Measurements from ENCODE around the gene PTPN4. TPM values are rescaled to one million over a fixed set of nuclear protein-coding genes. Genes with fewer than 3 reads are reported as not detected.

PTPN4 gene
- polyA plus RNA-seq, 1 experiment: 11.8 TPM

DNA sequence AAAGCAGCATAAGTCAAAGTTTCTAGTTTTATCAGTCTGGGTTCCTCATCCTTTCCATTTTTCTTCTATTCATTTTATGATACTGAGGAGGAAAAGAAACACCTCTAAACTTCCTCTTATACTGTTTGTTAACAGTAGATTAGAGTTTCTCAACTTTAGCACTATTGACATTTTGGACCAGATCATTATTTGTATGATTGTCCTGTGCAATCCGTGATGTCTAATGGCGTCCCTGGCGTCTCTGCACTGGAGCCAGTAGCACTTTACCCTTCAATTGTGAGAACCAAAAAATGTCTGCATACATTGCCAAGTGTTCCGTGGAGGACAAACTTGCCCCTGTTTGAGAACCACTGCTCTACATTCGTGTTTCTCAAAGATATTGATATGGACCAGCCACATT is 25.2 kb downstream of the PTPN4 start:
- CTCF ChIA-PET: no interaction called here
- no peak for TF ChIP-seq CTCF (IDR thresholded peaks at IDR 0.05; ENCODE audit: insufficient read depth, low read depth, low read length)
- POLR2A ChIA-PET: no interaction called here

DNA sequence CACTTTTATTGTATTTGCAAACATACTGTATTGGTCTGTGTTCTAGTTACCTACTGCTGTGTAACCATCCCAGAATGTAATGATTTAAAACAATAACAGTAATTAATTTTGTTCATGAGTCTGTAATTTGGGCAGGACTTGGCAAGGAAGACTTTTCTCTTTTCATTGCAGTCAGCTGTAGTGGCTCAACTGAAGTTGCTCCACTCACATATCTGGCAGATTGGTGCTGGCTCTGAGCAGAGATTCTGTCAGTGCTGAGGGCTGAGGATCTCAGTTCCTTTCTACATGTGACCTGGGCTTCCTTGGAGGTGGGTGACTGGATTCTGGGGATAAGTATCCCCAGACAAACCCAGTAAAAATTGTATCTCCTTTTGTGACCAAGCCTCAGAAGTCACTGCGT is 26.6 kb downstream of the PTPN4 start:
- ChIA-PET POLR2A (no interaction called here), CTCF (interaction anchor here (0.7 kb wide), 1 partner anchor 111 kb away, joined by 3 read pairs; no protein-coding TSS in a partner anchor)
- no peak overlapping the region for H3K4me3 ChIP-seq (ENCODE audit: low read depth, low read length)
- DNase-seq (ENCODE audit: low read depth): no peak
- no peak for TF ChIP-seq CTCF (IDR thresholded peaks at IDR 0.05; ENCODE audit: insufficient read depth, low read depth, low read length)
- no peaks in the 10 kb centered on the region for H3K27me3 ChIP-seq (ENCODE audit: control insufficient read depth, insufficient read depth, low read length)
- no peaks in the 10 kb centered on the region for H3K36me3 ChIP-seq (ENCODE audit: control insufficient read depth, insufficient read depth, low read length)

More for the DNA sequence above, 25.2 kb downstream of the PTPN4 start:
- Histone ChIP-seq H3K27me3 (ENCODE audit: control insufficient read depth, insufficient read depth, low read length) (no peaks in the 10 kb centered on the region), H3K36me3 (ENCODE audit: control insufficient read depth, insufficient read depth, low read length) (no peaks in the 10 kb centered on the region), H3K4me3 (ENCODE audit: low read depth, low read length) (no peak overlapping the region)
- no peak for DNase-seq (ENCODE audit: low read depth)

GRCh38 chr2:119788752-119789151 is 29.0 kb downstream of the PTPN4 start:
- no peak for TF ChIP-seq CTCF (IDR thresholded peaks at IDR 0.05; ENCODE audit: insufficient read depth, low read depth, low read length)
- no peak for DNase-seq (ENCODE audit: low read depth)
- H3K4me3 ChIP-seq (ENCODE audit: low read depth, low read length): no peak overlapping the region
- CTCF ChIA-PET: no interaction called here
- no peaks in the 10 kb centered on the region for H3K36me3 ChIP-seq (ENCODE audit: control insufficient read depth, insufficient read depth, low read length)
- POLR2A ChIA-PET: no interaction called here
- no peaks in the 10 kb centered on the region for H3K27me3 ChIP-seq (ENCODE audit: control insufficient read depth, insufficient read depth, low read length)

- no peak for TF ChIP-seq CTCF (IDR thresholded peaks at IDR 0.05; ENCODE audit: insufficient read depth, low read depth, low read length)
- POLR2A ChIA-PET: no interaction called here
- DNase-seq (ENCODE audit: low read depth): no peak
- Histone ChIP-seq H3K36me3 (ENCODE audit: control insufficient read depth, insufficient read depth, low read length) (no peaks in the 10 kb centered on the region), H3K27me3 (ENCODE audit: control insufficient read depth, insufficient read depth, low read length) (no peaks in the 10 kb centered on the region), H3K4me3 (ENCODE audit: low read depth, low read length) (no peak overlapping the region)
- CTCF ChIA-PET: no interaction called here
Measured at GRCh38 chr2:119790466-119790865, 30.7 kb downstream of the PTPN4 start.

DNA sequence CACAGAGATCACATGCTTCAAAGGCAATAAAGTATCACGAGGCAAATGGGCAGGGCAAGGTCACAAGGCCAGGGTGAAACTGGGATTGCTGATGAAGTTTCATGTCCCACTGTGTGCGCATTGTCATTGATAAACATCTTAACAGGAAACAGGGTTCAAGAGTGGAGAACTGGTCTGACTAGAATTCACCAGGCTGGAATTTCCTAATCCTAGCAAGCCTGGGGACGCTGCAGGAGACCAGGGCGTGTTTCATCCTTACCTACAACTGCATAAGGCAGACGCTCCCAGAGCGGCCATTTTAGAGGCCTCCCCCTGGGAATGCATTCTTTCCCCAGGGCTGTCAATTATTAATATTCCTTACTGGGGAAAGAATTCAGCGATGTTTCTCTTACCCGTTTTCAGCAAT is 33.2 kb downstream of the PTPN4 start:
- POLR2A ChIA-PET: no interaction called here
- Histone ChIP-seq H3K4me3 (ENCODE audit: low read depth, low read length) (no peak overlapping the region), H3K27me3 (ENCODE audit: control insufficient read depth, insufficient read depth, low read length) (no peaks in the 10 kb centered on the region), H3K36me3 (ENCODE audit: control insufficient read depth, insufficient read depth, low read length) (no peaks in the 10 kb centered on the region)
- no peak for TF ChIP-seq CTCF (IDR thresholded peaks at IDR 0.05; ENCODE audit: insufficient read depth, low read depth, low read length)
- no peak for DNase-seq (ENCODE audit: low read depth)
- CTCF ChIA-PET: no interaction called here
